ENCODE measurements around the gene INSRR. TPM values are rescaled to one million over a fixed set of nuclear protein-coding genes. Genes with fewer than 3 reads are reported as not detected.

Gene INSRR
- polyA plus RNA-seq, 1 donor: 1.8 TPM

GRCh38 chr1:156806512-156807440 is 52.1 kb downstream of the INSRR start:
- no peak for DNase-seq

DNA sequence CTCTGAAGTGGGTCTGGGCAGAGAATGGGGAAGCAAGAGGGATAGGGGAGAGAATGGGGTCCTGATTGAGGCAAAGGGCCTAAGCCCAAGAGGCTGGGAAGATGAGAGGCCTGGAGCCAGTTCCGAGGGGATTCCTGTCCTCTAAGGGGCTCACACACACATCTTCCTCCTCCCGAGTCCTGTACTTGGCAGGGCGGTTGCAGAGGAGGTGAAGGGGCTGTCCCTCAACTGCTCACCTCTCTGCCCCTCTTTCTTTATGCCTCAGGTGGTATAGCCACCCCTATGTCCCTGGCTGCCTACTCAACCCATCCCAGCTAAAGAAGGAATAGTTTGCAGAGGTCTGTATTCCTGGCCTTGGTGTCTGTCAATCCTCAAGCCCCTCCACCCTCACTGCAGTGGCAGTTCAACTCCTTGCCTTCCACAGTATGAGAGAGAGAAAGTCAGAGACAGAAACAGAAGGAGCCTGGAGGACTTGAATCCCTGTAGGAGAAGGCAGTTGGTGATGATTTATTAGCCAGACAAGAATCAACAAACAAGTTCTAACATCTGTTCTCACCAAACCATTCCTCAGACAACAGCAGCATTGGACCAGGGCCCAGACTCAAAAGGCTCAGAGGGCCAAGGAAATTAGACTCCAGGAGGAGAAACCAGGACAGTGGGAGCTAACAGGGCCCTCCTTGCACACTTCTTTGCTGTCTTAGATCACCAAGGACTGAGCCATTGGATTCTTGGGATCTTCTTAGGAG is 53.0 kb downstream of the INSRR start:
- peak; percentile 78 for DNase-seq

DNA sequence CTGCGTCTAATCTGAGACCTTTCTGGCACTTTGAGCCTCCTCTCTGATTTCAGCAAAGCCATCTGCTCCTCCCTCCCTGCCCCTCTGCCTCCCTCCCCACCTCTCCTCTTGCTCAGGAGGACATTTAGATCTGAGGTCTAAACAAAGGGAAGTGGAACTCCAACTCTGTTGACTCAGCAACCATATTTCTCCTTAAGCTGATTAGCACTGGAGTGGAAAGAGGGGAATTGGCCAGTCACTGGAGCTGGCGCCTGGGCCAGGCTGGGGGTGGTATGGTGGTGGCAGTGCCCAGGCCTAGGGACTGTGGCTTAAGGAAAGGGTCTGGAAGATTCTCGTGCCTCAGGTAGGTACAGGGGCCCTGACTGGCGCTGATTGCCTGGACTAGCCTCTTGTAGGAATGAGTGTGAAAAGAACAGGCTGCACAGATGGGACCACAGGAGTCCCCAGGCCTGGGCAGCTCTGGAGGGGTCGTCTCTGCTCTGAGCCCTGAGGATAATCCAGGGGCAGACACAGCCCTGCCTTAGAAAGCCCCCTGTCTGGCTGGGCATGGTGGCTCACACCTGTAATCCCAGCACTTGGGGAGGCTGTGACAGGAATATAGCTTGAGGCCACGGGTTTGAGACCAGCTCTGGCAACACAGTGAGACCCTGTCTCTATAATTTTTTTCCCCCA is 54.2 kb downstream of the INSRR start:
- DNase-seq: no peak

DNA sequence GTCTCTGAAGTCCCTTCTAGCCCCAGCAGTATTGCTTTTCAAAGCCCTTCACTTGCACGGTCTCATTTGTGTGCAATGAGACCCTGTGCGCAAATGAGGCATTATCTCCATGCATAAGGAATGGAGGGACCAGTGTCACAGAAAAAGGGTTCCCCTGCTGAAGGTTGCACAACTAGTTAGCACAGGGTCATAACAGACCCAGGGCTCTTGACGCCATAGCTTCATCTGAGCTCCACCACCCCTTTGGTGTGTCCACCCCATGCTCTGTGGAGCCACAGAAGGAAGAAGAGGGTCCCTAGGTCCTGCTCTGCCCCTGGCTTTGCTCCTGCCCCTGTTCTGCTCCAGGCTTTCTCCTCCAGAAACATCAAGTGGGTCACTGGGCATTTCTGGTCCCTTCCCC is 54.9 kb downstream of the INSRR start:
- DNase-seq: no peak

GRCh38 chr1:156803086-156803851 is 55.6 kb downstream of the INSRR start:
- no peak for DNase-seq

DNA sequence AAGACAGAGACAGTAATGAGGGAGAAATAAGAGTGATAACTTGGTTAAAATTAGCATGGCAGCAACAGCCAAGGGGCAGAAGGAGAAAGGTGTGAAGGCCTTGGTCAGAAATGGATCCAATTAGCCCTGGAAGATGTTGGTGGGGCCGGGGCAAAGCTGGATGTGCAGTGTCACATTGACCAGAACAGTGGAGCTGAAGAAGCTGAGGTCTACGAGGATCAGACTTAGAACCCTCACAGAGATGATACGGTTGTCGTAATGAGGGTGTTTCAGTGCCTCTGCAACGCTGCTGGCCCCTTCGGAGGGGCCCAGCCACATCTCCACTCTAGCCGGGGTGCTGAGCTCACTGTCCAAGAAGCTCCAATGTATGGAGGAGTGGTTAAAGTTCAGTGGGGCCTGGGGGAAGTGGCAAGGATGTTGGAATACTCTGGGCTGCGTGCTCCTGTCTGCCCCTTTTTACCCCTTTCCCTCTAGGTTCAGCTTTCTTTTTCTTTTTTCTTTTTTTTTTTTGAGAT is 56.4 kb downstream of the INSRR start:
- DNase-seq: no peak

- DNase-seq: no peak
Measured at GRCh38 chr1:156801409-156802121, 57.4 kb downstream of the INSRR start.

GRCh38 chr1:156797212-156797871 is 61.6 kb downstream of the INSRR start:
- peak; percentile 68 for DNase-seq

DNA sequence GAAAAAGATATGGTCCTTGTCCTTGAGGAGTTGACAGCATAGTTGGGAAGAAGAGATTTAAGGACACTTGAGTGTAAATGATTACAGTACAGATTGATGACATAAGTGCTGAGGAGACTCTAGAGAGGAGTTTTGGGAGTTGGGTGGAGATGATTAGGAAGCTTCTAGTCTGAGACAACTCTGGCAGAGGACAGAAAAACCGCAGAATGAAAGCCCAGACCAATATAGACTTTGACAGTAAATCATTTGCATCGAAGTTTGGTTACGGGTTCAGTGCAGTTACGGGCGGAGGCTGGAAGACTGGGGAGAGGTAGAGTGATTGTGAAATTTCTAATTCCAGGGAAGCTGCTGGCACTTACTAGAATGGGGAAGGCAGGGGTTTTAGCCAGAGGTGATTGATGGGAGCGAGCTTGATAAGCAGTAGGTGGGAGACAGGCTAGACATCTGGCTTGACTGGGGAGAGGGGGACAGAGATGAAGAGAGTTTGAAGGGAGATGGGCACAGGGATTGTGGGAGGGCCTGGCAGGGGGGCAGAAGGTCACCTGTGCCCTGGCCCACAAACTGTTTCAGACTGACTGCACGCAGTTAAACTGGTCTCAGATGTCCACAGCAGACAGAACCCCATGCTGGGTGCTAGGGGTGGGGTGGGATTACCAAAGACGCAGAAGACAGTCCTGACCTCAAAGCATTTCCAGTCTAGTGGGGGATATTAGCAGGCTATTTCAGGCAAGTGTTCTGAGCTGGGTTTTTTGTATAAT is 62.4 kb downstream of the INSRR start:
- no peak for DNase-seq

- no peak for DNase-seq
Measured at GRCh38 chr1:156795787-156796186, 63.1 kb downstream of the INSRR start.

GRCh38 chr1:156795374-156795733 is 63.6 kb downstream of the INSRR start:
- no peak for DNase-seq

DNA sequence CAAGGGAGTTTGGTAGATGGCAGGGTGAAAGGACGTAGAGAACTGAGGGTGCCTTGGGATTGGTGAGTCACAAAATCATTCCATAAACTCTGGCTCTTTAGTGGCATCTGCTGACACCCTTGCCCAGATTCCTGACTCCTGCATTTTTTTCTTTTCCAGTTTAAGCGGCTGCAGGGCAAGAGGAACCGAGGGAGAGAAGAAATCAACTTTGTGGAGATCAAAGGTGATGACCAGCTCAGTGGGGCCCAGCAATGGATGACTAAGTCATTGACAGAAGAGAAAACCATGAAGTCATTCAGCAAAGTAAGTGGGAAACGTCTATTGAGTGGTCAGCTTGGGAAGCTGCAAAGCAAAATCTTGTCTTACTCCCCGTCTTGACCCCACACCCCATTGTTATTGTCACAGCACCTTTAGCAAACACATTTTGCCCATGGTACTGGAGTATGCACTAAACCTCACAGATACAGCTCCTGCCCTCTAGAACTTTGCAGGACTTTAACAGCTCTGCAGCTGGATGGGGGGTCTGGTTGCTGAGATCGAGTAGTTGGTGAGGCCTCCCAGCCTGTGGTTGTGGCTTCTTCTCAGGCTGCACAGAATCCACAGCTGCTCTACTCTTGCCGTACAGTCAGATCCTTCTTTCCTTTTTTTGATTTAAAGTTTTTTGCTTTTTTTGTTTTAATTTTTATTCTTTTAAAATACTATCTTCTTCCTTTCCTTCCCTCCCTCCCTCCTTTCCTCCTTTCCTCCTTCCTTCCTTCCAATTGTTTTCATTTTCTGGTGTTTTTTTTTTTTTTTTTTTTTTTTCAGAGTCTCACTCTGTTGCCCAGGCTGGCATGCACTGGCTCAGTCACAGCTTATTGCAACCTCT is 64.2 kb downstream of the INSRR start:
- DNase-seq: no peak

Other genes starting within 250 kb of the INSRR start
- 0.63 TPM for gene HAPLN2, start 239.7 kb downstream of the INSRR start, polyA plus RNA-seq (ENCODE audit: insufficient read length)
- gene BCAN, start 217.0 kb downstream of the INSRR start, polyA plus RNA-seq (ENCODE audit: insufficient read length): 0.08 TPM
- gene NES, start 181.7 kb downstream of the INSRR start, polyA plus RNA-seq (ENCODE audit: insufficient read length): 146 TPM
- gene CRABP2, start 153.5 kb downstream of the INSRR start, polyA plus RNA-seq (ENCODE audit: insufficient read length): 85.6 TPM
- gene METTL25B, start 130.6 kb downstream of the INSRR start, polyA plus RNA-seq (ENCODE audit: insufficient read length): 48.4 TPM
- gene ISG20L2, start 130.4 kb downstream of the INSRR start, polyA plus RNA-seq (ENCODE audit: insufficient read length): 48.5 TPM
- 62.5 TPM for gene MRPL24, start 118.0 kb downstream of the INSRR start, polyA plus RNA-seq (ENCODE audit: insufficient read length)
- gene HDGF, start 107.4 kb downstream of the INSRR start, polyA plus RNA-seq (ENCODE audit: insufficient read length): 248 TPM
- 116 TPM for gene PRCC, start 91.6 kb downstream of the INSRR start, polyA plus RNA-seq (ENCODE audit: insufficient read length)
- 0.52 TPM for gene SH2D2A, start 42.3 kb downstream of the INSRR start, polyA plus RNA-seq (ENCODE audit: insufficient read length)
- 1.2 TPM for gene NTRK1, start 1.7 kb upstream of the INSRR start, polyA plus RNA-seq (ENCODE audit: insufficient read length)
- 21.1 TPM for gene PEAR1, start 34.6 kb upstream of the INSRR start, polyA plus RNA-seq (ENCODE audit: insufficient read length)
- gene LRRC71, start 61.5 kb upstream of the INSRR start, polyA plus RNA-seq (ENCODE audit: insufficient read length): 0.83 TPM
- gene ARHGEF11, start 186.6 kb upstream of the INSRR start, polyA plus RNA-seq (ENCODE audit: insufficient read length): 38.9 TPM
- gene ETV3L, start 240.7 kb upstream of the INSRR start, polyA plus RNA-seq (ENCODE audit: insufficient read length): not detected